GM23338 (cell line): ENCODE measurements around the gene RANBP1. TPM values are rescaled to one million over a fixed set of nuclear protein-coding genes. Genes with fewer than 3 reads are reported as not detected.

Source experiments
- ATAC-seq: fragments of 200-7000 bp; cut with Tn5 transposase; 3 replicates; pipeline ENCODE4 v1.9.1; 2020
- DNase-seq: peaks from one replicate; pipeline ENCODE4 v3.0.0-alpha.2; 2015; ENCODE audit warnings: low spot score
- H2AFZ ChIP-seq: fragments of 200-600 bp; sonication (generic); 2 replicates; pipeline ENCODE4 v1.8.0; 2016; ENCODE audit warnings: antibody characterized with exemption, mild to moderate bottlenecking, moderate library complexity
- H3F3A ChIP-seq: fragments of 200-600 bp; sonication (generic); replicated peaks from 2 replicates; pipeline ENCODE4 v1.8.0; 2017; ENCODE audit warnings: antibody characterized with exemption, mixed run types, low read depth
- H3K27ac ChIP-seq: fragments of 200-600 bp; sonication (generic); 2 replicates; pipeline ENCODE4 v1.6.1; 2016; ENCODE audit warnings: low read depth
- H3K27me3 ChIP-seq: fragments of 200-600 bp; sonication (generic); 2 replicates; pipeline ENCODE4 v1.8.0; 2016; ENCODE audit warnings: mild to moderate bottlenecking, mixed run types, moderate library complexity; ENCODE audit not compliant: insufficient read depth
- H3K36me3 ChIP-seq: fragments of 200-600 bp; sonication (generic); 2 replicates; pipeline ENCODE4 v1.8.0; 2016; ENCODE audit warnings: mild to moderate bottlenecking; ENCODE audit not compliant: insufficient read depth
- H3K4me1 ChIP-seq: fragments of 200-600 bp; sonication (generic); 2 replicates; pipeline ENCODE4 v1.8.0; 2016; ENCODE audit warnings: mild to moderate bottlenecking, moderate library complexity; ENCODE audit not compliant: insufficient read depth
- H3K4me2 ChIP-seq: fragments of 200-600 bp; sonication (generic); 2 replicates; pipeline ENCODE4 v1.7.1; 2017; ENCODE audit warnings: mixed run types
- H3K4me3 ChIP-seq: fragments of 200-600 bp; sonication (generic); 2 replicates; pipeline ENCODE4 v1.6.1; 2016; ENCODE audit warnings: mixed run types
- H3K79me2 ChIP-seq: fragments of 200-600 bp; sonication (generic); replicated peaks from 2 replicates; pipeline ENCODE4 v1.8.0; 2017; ENCODE audit warnings: mild to moderate bottlenecking; ENCODE audit not compliant: insufficient read depth
- H3K9me2 ChIP-seq: fragments of 200-600 bp; sonication (generic); 2 replicates; pipeline ENCODE4 v1.8.0; 2017; ENCODE audit not compliant: insufficient read depth
- H4K20me1 ChIP-seq: fragments of 200-600 bp; sonication (generic); replicated peaks from 2 replicates; pipeline ENCODE4 v1.8.0; 2017; ENCODE audit warnings: mild to moderate bottlenecking; ENCODE audit not compliant: insufficient read depth
- H3K27ac Mint-ChIP-seq: 2 replicates; pipeline ENCODE4 v1.8.0; 2020; ENCODE audit warnings: inconsistent platforms, mild to moderate bottlenecking, moderate library complexity, mixed read lengths
- H3K27me3 Mint-ChIP-seq: 3 replicates; pipeline ENCODE4 v1.8.0; 2022; ENCODE audit warnings: low read depth, mild to moderate bottlenecking, moderate library complexity, mixed read lengths, inconsistent platforms; ENCODE audit not compliant: insufficient read depth, poor library complexity
- H3K36me3 Mint-ChIP-seq: 3 replicates; pipeline ENCODE4 v1.8.0; 2021; ENCODE audit warnings: low read depth, mild to moderate bottlenecking, inconsistent platforms, moderate library complexity, mixed read lengths
- H3K4me1 Mint-ChIP-seq: 3 replicates; pipeline ENCODE4 v1.8.0; 2020; ENCODE audit warnings: mild to moderate bottlenecking, inconsistent platforms, mixed read lengths
- H3K4me3 Mint-ChIP-seq: 3 replicates; pipeline ENCODE4 v1.8.0; 2021; ENCODE audit warnings: moderate library complexity, mild to moderate bottlenecking, inconsistent platforms, mixed read lengths
- H3K9me3 Mint-ChIP-seq: 3 replicates; pipeline ENCODE4 v1.8.0; 2020; ENCODE audit warnings: moderate library complexity, mild to moderate bottlenecking, inconsistent platforms, mixed read lengths
- CREB1 ChIP-seq: fragments of 250-450 bp; sonication (Bioruptor Pico); IDR thresholded peaks from 2 replicates; pipeline ENCODE4 v1.5.0; 2020; ENCODE audit warnings: low read depth, mild to moderate bottlenecking, moderate library complexity
- EZH2 ChIP-seq: fragments of 200-600 bp; sonication (generic); IDR thresholded peaks from one replicate; pipeline ENCODE4 v1.8.0; 2017; ENCODE audit warnings: antibody characterized with exemption, mild to moderate bottlenecking, low read depth; ENCODE audit not compliant: unreplicated experiment
- EZH2phosphoT487 ChIP-seq: fragments of 200-600 bp; sonication (generic); IDR thresholded peaks from one replicate; pipeline ENCODE4 v1.8.1; 2018; ENCODE audit warnings: antibody characterized with exemption; ENCODE audit not compliant: unreplicated experiment
- JUNB ChIP-seq: IDR thresholded peaks from one replicate; pipeline ENCODE4 v1.6.1; 2016; ENCODE audit warnings: antibody characterized with exemption; ENCODE audit not compliant: unreplicated experiment
- NANOG ChIP-seq: IDR thresholded peaks from 2 replicates; pipeline ENCODE4 v1.6.1; 2016; ENCODE audit warnings: antibody characterized with exemption, borderline replicate concordance
- POLR2AphosphoS5 ChIP-seq: IDR thresholded peaks from 2 replicates; pipeline ENCODE4 v1.6.1; 2016; ENCODE audit warnings: antibody characterized with exemption, low read depth
- STAT1 ChIP-seq: IDR thresholded peaks from one replicate; pipeline ENCODE4 v1.6.1; 2016; ENCODE audit warnings: antibody characterized with exemption; ENCODE audit not compliant: unreplicated experiment
- ZNF114 ChIP-seq: fragments of 250-450 bp; sonication (Bioruptor Pico); IDR thresholded peaks from 2 replicates; pipeline ENCODE4 v1.5.0; 2020; ENCODE audit warnings: mild to moderate bottlenecking, moderate library complexity
- ZNF331 ChIP-seq: fragments of 250-450 bp; sonication (Bioruptor Pico); IDR thresholded peaks from 2 replicates; pipeline ENCODE4 v1.5.0; 2020; ENCODE audit warnings: low read depth, mild to moderate bottlenecking, moderate library complexity
- polyA plus RNA-seq: library from polyadenylated mRNA; unstranded; fragments of >200 nt; fragmentation: Nextera tagmentation; extraction: Ambion mirVana; gene quantifications from 2 replicates; pipeline ENCODE4 v1.2.1, GENCODE V29; 2016
- total RNA-seq: library from RNA; depleted of rRNA; stranded (reverse); fragments of >200 nt; shearing (Covaris generic); gene quantifications from 2 replicates; pipeline ENCODE4 v1.2.3, GENCODE V29; 2014
- TF ChIP-seq, protein P1 (sequence below), 2 experiments: fragments of 200-600 bp in 1 of 2; sonication (generic) in 1 of 2; conservative IDR thresholded peaks; 2 replicates each; pipeline versions ENCODE4 v1.5.1 to v1.6.1; 2016 to 2017; ENCODE audit warnings: antibody characterized with exemption in 2 of 2, low read depth in 2 of 2, mild to moderate bottlenecking in 2 of 2, moderate library complexity in 1 of 2
- TF ChIP-seq, protein P2 (sequence below): IDR thresholded peaks from one replicate; pipeline ENCODE4 v1.6.1; 2018; ENCODE audit warnings: antibody characterized with exemption; ENCODE audit not compliant: unreplicated experiment
- TF ChIP-seq, protein P3 (sequence below): IDR thresholded peaks from 2 replicates; pipeline ENCODE4 v1.6.1; 2016; ENCODE audit warnings: antibody characterized with exemption
- TF ChIP-seq, protein P4 (sequence below): fragments of 250-450 bp; sonication (Bioruptor Pico); IDR thresholded peaks from 2 replicates; pipeline ENCODE4 v1.5.0; 2020; ENCODE audit warnings: mild to moderate bottlenecking, moderate library complexity

The RANBP1 gene
- total and polyA plus RNA-seq, 2 experiments from 2014 or later, result 1,014 to 1,206 TPM

DNA sequence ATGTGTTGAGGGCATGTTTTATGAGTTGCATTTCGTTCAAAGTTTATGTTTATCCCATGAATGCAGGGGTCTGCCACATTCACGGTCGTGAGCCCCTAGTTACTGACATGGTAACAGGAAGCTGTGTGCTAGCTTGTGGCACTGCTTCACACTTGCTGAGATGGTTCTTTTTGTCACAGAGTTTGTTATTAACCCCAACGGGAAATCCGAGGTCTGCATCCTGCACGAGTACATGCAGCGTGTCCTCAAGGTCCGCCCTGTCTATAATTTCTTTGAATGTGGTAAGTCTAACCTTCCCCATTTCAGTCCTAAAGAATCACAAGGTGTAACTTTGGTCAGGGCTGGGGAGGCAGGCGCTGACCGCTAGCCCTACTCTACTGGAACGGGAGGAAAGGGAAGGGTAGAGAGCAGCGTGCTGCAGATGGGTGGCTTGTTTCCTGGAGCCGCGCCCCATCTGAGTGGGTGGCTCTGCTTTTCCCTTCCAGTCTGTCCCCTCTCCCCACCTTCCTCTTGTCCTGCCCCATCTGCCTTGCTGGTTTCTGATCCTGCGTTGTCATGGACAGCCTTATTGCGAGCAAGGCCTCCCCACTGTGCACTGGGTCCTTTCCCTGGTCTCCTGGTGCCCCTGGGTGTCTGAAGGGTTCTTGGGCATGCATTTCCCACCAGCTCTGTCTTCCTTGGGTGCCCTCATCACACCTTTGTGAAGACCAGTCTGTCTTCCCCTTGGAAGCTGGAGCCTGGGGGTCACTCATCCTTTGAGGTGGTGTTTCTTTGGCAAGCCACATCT lies 24.0 kb upstream of the RANBP1 start:
- Histone ChIP-seq H3F3A (peaks cover 19% of the 10 kb centered on the region), H3K36me3 (peaks cover 54% of the 10 kb centered on the region), H3K4me3 (no peak overlapping the region), H3K4me2 (no peak overlapping the region), H3K9me2 (no peaks in the 10 kb centered on the region), H4K20me1 (peaks cover 31% of the 10 kb centered on the region), H3K79me2 (peaks cover 35% of the 10 kb centered on the region), H3K27ac (no peak overlapping the region), H3K4me1 (no peaks in the 10 kb centered on the region), H3K27me3 (no peaks in the 10 kb centered on the region), H2AFZ (no peak overlapping the region)
- Mint-ChIP-seq H3K4me3 (no peak overlapping the region), H3K36me3 (peaks cover 99% of the 10 kb centered on the region), H3K9me3 (no peaks in the 10 kb centered on the region), H3K4me1 (no peaks in the 10 kb centered on the region), H3K27ac (no peak overlapping the region), H3K27me3 (peaks cover 14% of the 10 kb centered on the region)
- DNase-seq (no peak), ATAC-seq (no peak)
- TF ChIP-seq EZH2phosphoT487 (no peak), ZNF331 (no peak), EZH2 (no peak), STAT1 (no peak), POLR2AphosphoS5 (no peak), NANOG (no peak), ZNF114 (CRISPR knock-in tag) (no peak), JUNB (no peak), CREB1 (CRISPR knock-in tag) (no peak)
- TF ChIP-seq, protein P1, sequence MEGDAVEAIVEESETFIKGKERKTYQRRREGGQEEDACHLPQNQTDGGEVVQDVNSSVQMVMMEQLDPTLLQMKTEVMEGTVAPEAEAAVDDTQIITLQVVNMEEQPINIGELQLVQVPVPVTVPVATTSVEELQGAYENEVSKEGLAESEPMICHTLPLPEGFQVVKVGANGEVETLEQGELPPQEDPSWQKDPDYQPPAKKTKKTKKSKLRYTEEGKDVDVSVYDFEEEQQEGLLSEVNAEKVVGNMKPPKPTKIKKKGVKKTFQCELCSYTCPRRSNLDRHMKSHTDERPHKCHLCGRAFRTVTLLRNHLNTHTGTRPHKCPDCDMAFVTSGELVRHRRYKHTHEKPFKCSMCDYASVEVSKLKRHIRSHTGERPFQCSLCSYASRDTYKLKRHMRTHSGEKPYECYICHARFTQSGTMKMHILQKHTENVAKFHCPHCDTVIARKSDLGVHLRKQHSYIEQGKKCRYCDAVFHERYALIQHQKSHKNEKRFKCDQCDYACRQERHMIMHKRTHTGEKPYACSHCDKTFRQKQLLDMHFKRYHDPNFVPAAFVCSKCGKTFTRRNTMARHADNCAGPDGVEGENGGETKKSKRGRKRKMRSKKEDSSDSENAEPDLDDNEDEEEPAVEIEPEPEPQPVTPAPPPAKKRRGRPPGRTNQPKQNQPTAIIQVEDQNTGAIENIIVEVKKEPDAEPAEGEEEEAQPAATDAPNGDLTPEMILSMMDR (conservative IDR thresholded peaks at IDR 0.05; ENCODE audit: low read depth in 2 of 2), result no peak
- TF ChIP-seq, protein P2, sequence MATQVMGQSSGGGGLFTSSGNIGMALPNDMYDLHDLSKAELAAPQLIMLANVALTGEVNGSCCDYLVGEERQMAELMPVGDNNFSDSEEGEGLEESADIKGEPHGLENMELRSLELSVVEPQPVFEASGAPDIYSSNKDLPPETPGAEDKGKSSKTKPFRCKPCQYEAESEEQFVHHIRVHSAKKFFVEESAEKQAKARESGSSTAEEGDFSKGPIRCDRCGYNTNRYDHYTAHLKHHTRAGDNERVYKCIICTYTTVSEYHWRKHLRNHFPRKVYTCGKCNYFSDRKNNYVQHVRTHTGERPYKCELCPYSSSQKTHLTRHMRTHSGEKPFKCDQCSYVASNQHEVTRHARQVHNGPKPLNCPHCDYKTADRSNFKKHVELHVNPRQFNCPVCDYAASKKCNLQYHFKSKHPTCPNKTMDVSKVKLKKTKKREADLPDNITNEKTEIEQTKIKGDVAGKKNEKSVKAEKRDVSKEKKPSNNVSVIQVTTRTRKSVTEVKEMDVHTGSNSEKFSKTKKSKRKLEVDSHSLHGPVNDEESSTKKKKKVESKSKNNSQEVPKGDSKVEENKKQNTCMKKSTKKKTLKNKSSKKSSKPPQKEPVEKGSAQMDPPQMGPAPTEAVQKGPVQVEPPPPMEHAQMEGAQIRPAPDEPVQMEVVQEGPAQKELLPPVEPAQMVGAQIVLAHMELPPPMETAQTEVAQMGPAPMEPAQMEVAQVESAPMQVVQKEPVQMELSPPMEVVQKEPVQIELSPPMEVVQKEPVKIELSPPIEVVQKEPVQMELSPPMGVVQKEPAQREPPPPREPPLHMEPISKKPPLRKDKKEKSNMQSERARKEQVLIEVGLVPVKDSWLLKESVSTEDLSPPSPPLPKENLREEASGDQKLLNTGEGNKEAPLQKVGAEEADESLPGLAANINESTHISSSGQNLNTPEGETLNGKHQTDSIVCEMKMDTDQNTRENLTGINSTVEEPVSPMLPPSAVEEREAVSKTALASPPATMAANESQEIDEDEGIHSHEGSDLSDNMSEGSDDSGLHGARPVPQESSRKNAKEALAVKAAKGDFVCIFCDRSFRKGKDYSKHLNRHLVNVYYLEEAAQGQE, result no peak
- TF ChIP-seq, protein P3, sequence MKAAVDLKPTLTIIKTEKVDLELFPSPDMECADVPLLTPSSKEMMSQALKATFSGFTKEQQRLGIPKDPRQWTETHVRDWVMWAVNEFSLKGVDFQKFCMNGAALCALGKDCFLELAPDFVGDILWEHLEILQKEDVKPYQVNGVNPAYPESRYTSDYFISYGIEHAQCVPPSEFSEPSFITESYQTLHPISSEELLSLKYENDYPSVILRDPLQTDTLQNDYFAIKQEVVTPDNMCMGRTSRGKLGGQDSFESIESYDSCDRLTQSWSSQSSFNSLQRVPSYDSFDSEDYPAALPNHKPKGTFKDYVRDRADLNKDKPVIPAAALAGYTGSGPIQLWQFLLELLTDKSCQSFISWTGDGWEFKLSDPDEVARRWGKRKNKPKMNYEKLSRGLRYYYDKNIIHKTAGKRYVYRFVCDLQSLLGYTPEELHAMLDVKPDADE, result no peak
- TF ChIP-seq, protein P4, sequence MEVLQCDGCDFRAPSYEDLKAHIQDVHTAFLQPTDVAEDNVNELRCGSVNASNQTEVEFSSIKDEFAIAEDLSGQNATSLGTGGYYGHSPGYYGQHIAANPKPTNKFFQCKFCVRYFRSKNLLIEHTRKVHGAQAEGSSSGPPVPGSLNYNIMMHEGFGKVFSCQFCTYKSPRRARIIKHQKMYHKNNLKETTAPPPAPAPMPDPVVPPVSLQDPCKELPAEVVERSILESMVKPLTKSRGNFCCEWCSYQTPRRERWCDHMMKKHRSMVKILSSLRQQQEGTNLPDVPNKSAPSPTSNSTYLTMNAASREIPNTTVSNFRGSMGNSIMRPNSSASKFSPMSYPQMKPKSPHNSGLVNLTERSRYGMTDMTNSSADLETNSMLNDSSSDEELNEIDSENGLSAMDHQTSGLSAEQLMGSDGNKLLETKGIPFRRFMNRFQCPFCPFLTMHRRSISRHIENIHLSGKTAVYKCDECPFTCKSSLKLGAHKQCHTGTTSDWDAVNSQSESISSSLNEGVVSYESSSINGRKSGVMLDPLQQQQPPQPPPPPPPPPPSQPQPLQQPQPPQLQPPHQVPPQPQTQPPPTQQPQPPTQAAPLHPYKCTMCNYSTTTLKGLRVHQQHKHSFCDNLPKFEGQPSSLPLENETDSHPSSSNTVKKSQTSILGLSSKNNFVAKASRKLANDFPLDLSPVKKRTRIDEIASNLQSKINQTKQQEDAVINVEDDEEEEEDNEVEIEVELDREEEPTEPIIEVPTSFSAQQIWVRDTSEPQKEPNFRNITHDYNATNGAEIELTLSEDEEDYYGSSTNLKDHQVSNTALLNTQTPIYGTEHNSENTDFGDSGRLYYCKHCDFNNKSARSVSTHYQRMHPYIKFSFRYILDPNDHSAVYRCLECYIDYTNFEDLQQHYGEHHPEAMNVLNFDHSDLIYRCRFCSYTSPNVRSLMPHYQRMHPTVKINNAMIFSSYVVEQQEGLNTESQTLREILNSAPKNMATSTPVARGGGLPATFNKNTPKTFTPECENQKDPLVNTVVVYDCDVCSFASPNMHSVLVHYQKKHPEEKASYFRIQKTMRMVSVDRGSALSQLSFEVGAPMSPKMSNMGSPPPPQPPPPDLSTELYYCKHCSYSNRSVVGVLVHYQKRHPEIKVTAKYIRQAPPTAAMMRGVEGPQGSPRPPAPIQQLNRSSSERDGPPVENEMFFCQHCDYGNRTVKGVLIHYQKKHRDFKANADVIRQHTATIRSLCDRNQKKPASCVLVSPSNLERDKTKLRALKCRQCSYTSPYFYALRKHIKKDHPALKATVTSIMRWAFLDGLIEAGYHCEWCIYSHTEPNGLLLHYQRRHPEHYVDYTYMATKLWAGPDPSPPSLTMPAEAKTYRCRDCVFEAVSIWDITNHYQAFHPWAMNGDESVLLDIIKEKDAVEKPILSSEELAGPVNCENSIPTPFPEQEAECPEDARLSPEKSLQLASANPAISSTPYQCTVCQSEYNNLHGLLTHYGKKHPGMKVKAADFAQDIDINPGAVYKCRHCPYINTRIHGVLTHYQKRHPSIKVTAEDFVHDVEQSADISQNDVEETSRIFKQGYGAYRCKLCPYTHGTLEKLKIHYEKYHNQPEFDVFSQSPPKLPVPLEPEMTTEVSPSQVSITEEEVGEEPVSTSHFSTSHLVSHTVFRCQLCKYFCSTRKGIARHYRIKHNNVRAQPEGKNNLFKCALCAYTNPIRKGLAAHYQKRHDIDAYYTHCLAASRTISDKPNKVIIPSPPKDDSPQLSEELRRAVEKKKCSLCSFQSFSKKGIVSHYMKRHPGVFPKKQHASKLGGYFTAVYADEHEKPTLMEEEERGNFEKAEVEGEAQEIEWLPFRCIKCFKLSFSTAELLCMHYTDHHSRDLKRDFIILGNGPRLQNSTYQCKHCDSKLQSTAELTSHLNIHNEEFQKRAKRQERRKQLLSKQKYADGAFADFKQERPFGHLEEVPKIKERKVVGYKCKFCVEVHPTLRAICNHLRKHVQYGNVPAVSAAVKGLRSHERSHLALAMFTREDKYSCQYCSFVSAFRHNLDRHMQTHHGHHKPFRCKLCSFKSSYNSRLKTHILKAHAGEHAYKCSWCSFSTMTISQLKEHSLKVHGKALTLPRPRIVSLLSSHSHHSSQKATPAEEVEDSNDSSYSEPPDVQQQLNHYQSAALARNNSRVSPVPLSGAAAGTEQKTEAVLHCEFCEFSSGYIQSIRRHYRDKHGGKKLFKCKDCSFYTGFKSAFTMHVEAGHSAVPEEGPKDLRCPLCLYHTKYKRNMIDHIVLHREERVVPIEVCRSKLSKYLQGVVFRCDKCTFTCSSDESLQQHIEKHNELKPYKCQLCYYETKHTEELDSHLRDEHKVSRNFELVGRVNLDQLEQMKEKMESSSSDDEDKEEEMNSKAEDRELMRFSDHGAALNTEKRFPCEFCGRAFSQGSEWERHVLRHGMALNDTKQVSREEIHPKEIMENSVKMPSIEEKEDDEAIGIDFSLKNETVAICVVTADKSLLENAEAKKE (CRISPR knock-in tag), result no peak
